Liver (tissue), 3 donors: ENCODE measurements around the gene PCDH9.

Experiments
- ATF3 ChIP-seq: IDR thresholded peaks from 2 replicates; pipeline ENCODE4 v1.6.1; 2016; ENCODE audit warnings: antibody characterized with exemption
- CTCF ChIP-seq: fragments of 150-350 bp; IDR thresholded peaks from 2 replicates; pipeline ENCODE4 v1.5.1; 2017; ENCODE audit warnings: improper control_type of control experiment, low read depth, low read length; ENCODE audit not compliant: missing input control
- GABPA ChIP-seq, 2 donors: IDR thresholded peaks in 1 of 2; conservative IDR thresholded peaks in 1 of 2; 2 replicates each; pipeline ENCODE4 v1.6.1; 2016; ENCODE audit warnings: antibody characterized with exemption in 2 of 2, mild to moderate bottlenecking in 1 of 2, moderate library complexity in 1 of 2
- HNF4A ChIP-seq, 2 donors: conservative IDR thresholded peaks; 2 replicates each; pipeline ENCODE4 v1.6.1; 2016; ENCODE audit warnings: antibody characterized with exemption in 2 of 2, mild to moderate bottlenecking in 2 of 2
- JUND ChIP-seq, 2 donors: IDR thresholded peaks; 2 replicates each; pipeline ENCODE4 v1.6.1; 2016; ENCODE audit warnings: antibody characterized with exemption in 2 of 2
- MAX ChIP-seq: IDR thresholded peaks from 2 replicates; pipeline ENCODE4 v1.6.1; 2016; ENCODE audit warnings: antibody characterized with exemption
- RAD21 ChIP-seq, 2 donors: IDR thresholded peaks; 2 replicates each; pipeline ENCODE4 v1.6.1; 2016; ENCODE audit warnings: antibody characterized with exemption in 2 of 2, mild to moderate bottlenecking in 2 of 2
- REST ChIP-seq: IDR thresholded peaks from 2 replicates; pipeline ENCODE4 v1.6.1; 2016; ENCODE audit warnings: antibody characterized with exemption, mild to moderate bottlenecking
- TAF1 ChIP-seq: conservative IDR thresholded peaks from 2 replicates; pipeline ENCODE4 v1.6.1; 2016; ENCODE audit warnings: antibody characterized with exemption, mild to moderate bottlenecking
- ZBTB33 ChIP-seq: IDR thresholded peaks from 2 replicates; pipeline ENCODE4 v1.6.1; 2016; ENCODE audit warnings: antibody characterized with exemption
- donor health status: healthy.
- donor health status: healthy.

GRCh38 chr13:67167420-67167819 lies 62.7 kb downstream of the PCDH9 start:
- no peak for TF ChIP-seq CTCF
- no peak for TF ChIP-seq HNF4A (conservative IDR thresholded peaks at IDR 0.05)
- TF ChIP-seq JUND (IDR thresholded peaks at IDR 0.05) = no peak
- no peak for TF ChIP-seq MAX
- no peak for TF ChIP-seq ZBTB33
- no peak for TF ChIP-seq ATF3
- no peak for TF ChIP-seq REST
- TF ChIP-seq TAF1 = no peak
- TF ChIP-seq GABPA (IDR thresholded peaks at IDR 0.05 in 1 of 2, conservative IDR thresholded peaks at IDR 0.05 in 1 of 2) = no peak
- TF ChIP-seq RAD21 (IDR thresholded peaks at IDR 0.05) = no peak
